Endothelial cell of umbilical vein (primary cell): ENCODE measurements around the gene MICB. TPM values are rescaled to one million over a fixed set of nuclear protein-coding genes. Genes with fewer than 3 reads are reported as not detected.
"Not testable (repeated sequence)": the region's sequence is repeated elsewhere in the genome, so short reads cannot be mapped to it uniquely, and the experiment has no call there.

Experiments used
- BruUV-seq: library from RNA; stranded (reverse); fragments of 400-500 nt; replicated peaks from 2 replicates; lab custom pipeline; 2021; lab: Mats Ljungman, UMichigan
- CTCF ChIA-PET: fragments of 300-600, 350-600 bp; sonication (Branson Sonifier 250); formaldehyde crosslinking; loops from one replicate; lab custom pipeline; 2021; ENCODE audit warnings: antibody characterized with exemption, inconsistent platforms; lab: Charles Lee
- POLR2A ChIA-PET: fragments of 300-600, 350-600 bp; sonication (Branson Sonifier 250); formaldehyde crosslinking; loops from one replicate; lab custom pipeline; 2021; ENCODE audit warnings: antibody characterized with exemption, inconsistent platforms; lab: Charles Lee
- DNase-seq: peaks from one replicate; pipeline ENCODE4 v3.0.0-alpha.2; 2011; ENCODE audit warnings: low read depth, low spot score
- FAIRE-seq: peaks from 2 replicates; lab custom pipeline; 2011; peaks lifted over from hg19 to GRCh38; lab: Jason Lieb, UNC
- H2AFZ ChIP-seq: 2 replicates; pipeline ENCODE4 v1.6.0; 2012; ENCODE audit warnings: low read depth, low read length, control low read depth, inconsistent platforms
- H3K27ac ChIP-seq: 2 replicates; pipeline ENCODE4 v1.5.1; 2011; ENCODE audit warnings: low read depth, mild to moderate bottlenecking, control low read depth, low read length, moderate library complexity; ENCODE audit not compliant: insufficient read depth
- H3K27me3 ChIP-seq, 2 experiments: 2 replicates each; pipeline versions ENCODE4 v1.6.0 to v1.6.1; 2011; ENCODE audit warnings: low read length in 2 of 2, mixed read lengths in 1 of 2; ENCODE audit not compliant: control insufficient read depth in 2 of 2, insufficient read depth in 2 of 2
- H3K36me3 ChIP-seq, 2 experiments: 2 replicates in 1 of 2; 3 replicates in 1 of 2; pipeline ENCODE4 v1.5.1; 2011; ENCODE audit warnings: low read length in 2 of 2, mild to moderate bottlenecking in 1 of 2, moderate library complexity in 1 of 2; ENCODE audit not compliant: control insufficient read depth in 2 of 2, insufficient read depth in 2 of 2; ENCODE audit errors: extremely low read depth in 1 of 2
- H3K4me1 ChIP-seq: 3 replicates; pipeline ENCODE4 v1.5.1; 2011; ENCODE audit warnings: mild to moderate bottlenecking, low read length; ENCODE audit not compliant: control insufficient read depth, insufficient read depth; ENCODE audit errors: extremely low read depth
- H3K4me2 ChIP-seq: 2 replicates; pipeline ENCODE4 v1.6.1; 2011; ENCODE audit warnings: low read length, control low read depth, mixed read lengths; ENCODE audit not compliant: insufficient read depth
- H3K4me3 ChIP-seq, 3 experiments: fragments of 200-600 bp in 1 of 3; sonication (generic), shearing (Covaris generic) in 1 of 3; replicated peaks in 1 of 3; 2 replicates each; pipeline ENCODE4 v1.5.1; 2011 to 2016; ENCODE audit warnings: control low read depth in 3 of 3, low read length in 3 of 3, mild to moderate bottlenecking in 2 of 3, inconsistent platforms in 1 of 3, low read depth in 1 of 3, moderate library complexity in 1 of 3; ENCODE audit not compliant: insufficient read depth in 1 of 3
- H3K79me2 ChIP-seq: 2 replicates; pipeline ENCODE4 v1.6.0; 2012; ENCODE audit warnings: low read length, inconsistent platforms; ENCODE audit not compliant: control insufficient read depth, insufficient read depth
- H3K9ac ChIP-seq: replicated peaks from 2 replicates; pipeline ENCODE3; 2011; ENCODE audit warnings: low read length, control low read depth; ENCODE audit not compliant: insufficient read depth; ENCODE audit errors: extremely low read depth
- H3K9me1 ChIP-seq: replicated peaks from 3 replicates; pipeline ENCODE4 v1.6.0; 2011; ENCODE audit warnings: mild to moderate bottlenecking, low read length; ENCODE audit not compliant: control insufficient read depth, insufficient read depth; ENCODE audit errors: extremely low read depth
- H3K9me3 ChIP-seq: replicated peaks from 2 replicates; pipeline ENCODE4 v1.5.1; 2012; ENCODE audit warnings: low read length, inconsistent platforms; ENCODE audit not compliant: control insufficient read depth, insufficient read depth
- H4K20me1 ChIP-seq: replicated peaks from 2 replicates; pipeline ENCODE3; 2011; ENCODE audit warnings: mild to moderate bottlenecking, low read length; ENCODE audit not compliant: control insufficient read depth, insufficient read depth; ENCODE audit errors: extremely low read depth
- EZH2 ChIP-seq: IDR thresholded peaks from 2 replicates; pipeline ENCODE4 v1.6.1; 2012; ENCODE audit warnings: borderline replicate concordance, low read depth, mild to moderate bottlenecking, moderate library complexity, low read length, inconsistent platforms; ENCODE audit not compliant: severe bottlenecking
- FOS ChIP-seq: IDR thresholded peaks from 2 replicates; pipeline ENCODE4 v1.6.1; 2011; ENCODE audit warnings: mild to moderate bottlenecking, low read length, moderate library complexity, borderline replicate concordance; ENCODE audit not compliant: insufficient read depth
- GATA2 ChIP-seq: IDR thresholded peaks from 2 replicates; pipeline ENCODE4 v1.7.0; 2011; ENCODE audit warnings: low read depth, mild to moderate bottlenecking, moderate library complexity, mixed read lengths, low read length; ENCODE audit not compliant: insufficient read length, insufficient read depth
- JUN ChIP-seq: IDR thresholded peaks from 2 replicates; pipeline ENCODE4 v1.6.1; 2011; ENCODE audit warnings: borderline replicate concordance, low read depth; ENCODE audit not compliant: insufficient read length, insufficient read depth
- MAX ChIP-seq: IDR thresholded peaks from 2 replicates; pipeline ENCODE4 v1.6.1; 2011; ENCODE audit not compliant: insufficient read depth, insufficient read length
- MYC ChIP-seq: IDR thresholded peaks from one replicate; pipeline ENCODE4 v1.6.1; 2011; ENCODE audit warnings: mild to moderate bottlenecking, low read depth, low read length
- POLR2A ChIP-seq: IDR thresholded peaks from 2 replicates; pipeline ENCODE4 v1.6.1; 2012; ENCODE audit warnings: low read depth, mild to moderate bottlenecking, control low read depth, low read length
- POLR2AphosphoS5 ChIP-seq: IDR thresholded peaks from 2 replicates; pipeline ENCODE4 v1.6.1; 2012; ENCODE audit warnings: low read depth, mild to moderate bottlenecking, control low read depth, low read length, moderate library complexity; ENCODE audit not compliant: insufficient read depth
- dilution Hi-C: fragments of 300-500 bp; cut with MboI; formaldehyde crosslinking; loops from one replicate; pipeline ENCODE4 v1.15.0; 2019; ENCODE audit warnings: low sequenced_read_pairs; ENCODE audit not compliant: extremely low pct_ligation_motif_present
- intact Hi-C: fragments of 100-400 bp; cut with micrococcal nuclease; formaldehyde crosslinking; loops from one replicate; pipeline ENCODE4 v1.10.0; 2022
- polyA plus RNA-seq, 4 experiments: library from polyadenylated mRNA; depleted of rRNA in 3 of 4; stranded (reverse) in 3 of 4; unstranded in 1 of 4; fragments of >200 nt; gene quantifications; 2 replicates each; pipeline versions ENCODE4 v1.2.1 to v1.2.3, GENCODE V29; 2011 to 2012; ENCODE audit warnings: missing spikeins in 1 of 4
- total RNA-seq: library from RNA; stranded (reverse); gene quantifications from 2 replicates; pipeline ENCODE4 v1.2.3, GENCODE V29; 2021
- TF ChIP-seq, protein P1 (sequence below), 2 donors: IDR thresholded peaks; 1 replicate in 1 of 2; 2 replicates in 1 of 2; pipeline ENCODE4 v1.5.1; 2011; ENCODE audit warnings: low read length in 2 of 2, mild to moderate bottlenecking in 2 of 2, moderate library complexity in 2 of 2, control low read depth in 1 of 2, inconsistent platforms in 1 of 2, low read depth in 1 of 2; ENCODE audit not compliant: insufficient read depth in 1 of 2; ENCODE audit errors: extremely low read depth in 1 of 2

The MICB gene
- total and polyA plus RNA-seq, 2 donors (not counting 3 experiments of a cell fraction or from before 2014, with no cell fraction given) = 32.8 to 36.3 TPM

- dilution Hi-C loops = no loop called here
- Histone ChIP-seq H3K4me1 (peaks cover 1% of the 10 kb centered on the region), H3K36me3 (no peaks in the 10 kb centered on the region), H3K9ac (no peak overlapping the region), H3K4me3 (no peak overlapping the region), H3K4me2 (no peak overlapping the region), H3K79me2 (peaks cover 68% of the 10 kb centered on the region), H3K9me3 (no peaks in the 10 kb centered on the region), H4K20me1 (no peaks in the 10 kb centered on the region), H2AFZ (no peak overlapping the region), H3K27me3 (no peaks in the 10 kb centered on the region), H3K9me1 (no peaks in the 10 kb centered on the region), H3K27ac (no peak overlapping the region)
- TF ChIP-seq GATA2 (no peak), FOS (no peak), MAX (no peak), EZH2 (no peak), POLR2A (no peak), JUN (no peak), POLR2AphosphoS5 (no peak), MYC (no peak)
- TF ChIP-seq, protein P1, sequence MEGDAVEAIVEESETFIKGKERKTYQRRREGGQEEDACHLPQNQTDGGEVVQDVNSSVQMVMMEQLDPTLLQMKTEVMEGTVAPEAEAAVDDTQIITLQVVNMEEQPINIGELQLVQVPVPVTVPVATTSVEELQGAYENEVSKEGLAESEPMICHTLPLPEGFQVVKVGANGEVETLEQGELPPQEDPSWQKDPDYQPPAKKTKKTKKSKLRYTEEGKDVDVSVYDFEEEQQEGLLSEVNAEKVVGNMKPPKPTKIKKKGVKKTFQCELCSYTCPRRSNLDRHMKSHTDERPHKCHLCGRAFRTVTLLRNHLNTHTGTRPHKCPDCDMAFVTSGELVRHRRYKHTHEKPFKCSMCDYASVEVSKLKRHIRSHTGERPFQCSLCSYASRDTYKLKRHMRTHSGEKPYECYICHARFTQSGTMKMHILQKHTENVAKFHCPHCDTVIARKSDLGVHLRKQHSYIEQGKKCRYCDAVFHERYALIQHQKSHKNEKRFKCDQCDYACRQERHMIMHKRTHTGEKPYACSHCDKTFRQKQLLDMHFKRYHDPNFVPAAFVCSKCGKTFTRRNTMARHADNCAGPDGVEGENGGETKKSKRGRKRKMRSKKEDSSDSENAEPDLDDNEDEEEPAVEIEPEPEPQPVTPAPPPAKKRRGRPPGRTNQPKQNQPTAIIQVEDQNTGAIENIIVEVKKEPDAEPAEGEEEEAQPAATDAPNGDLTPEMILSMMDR (IDR thresholded peaks at IDR 0.05; ENCODE audit: extremely low read depth in 1 of 2, insufficient read depth in 1 of 2, low read depth in 1 of 2, low read length in 2 of 2) = no peak
- ChIA-PET CTCF (interaction anchor here (1.0 kb wide), 1 partner anchor 24 kb away, joined by 5 read pairs; no protein-coding TSS in a partner anchor), POLR2A (interaction anchor here (0.5 kb wide), 1 partner anchor 22 kb away, joined by 5 read pairs; no protein-coding TSS in a partner anchor)
- DNase-seq = no peak
- no peak for FAIRE-seq
- intact Hi-C loops = no loop called here
- no TSS peak for BruUV-seq
Measured at GRCh38 chr6:31502586-31502985, 4.6 kb downstream of the MICB start.

- H3K27ac ChIP-seq, DNase-seq, H3K9me1 ChIP-seq, H2AFZ ChIP-seq, POLR2A ChIA-PET, H3K27me3 ChIP-seq, H3K9ac ChIP-seq, H4K20me1 ChIP-seq, CTCF ChIA-PET, intact Hi-C loops, FAIRE-seq, BruUV-seq, dilution Hi-C loops, H3K4me3 ChIP-seq, H3K9me3 ChIP-seq, H3K79me2 ChIP-seq, H3K4me2 ChIP-seq, H3K4me1 ChIP-seq: not testable (repeated sequence)
- H3K36me3 ChIP-seq = peaks cover 5 to 13% of the 10 kb centered on the region in 2 experiments
Measured at GRCh38 chr6:31509036-31509435, 11.1 kb downstream of the MICB start.
